Endodermal cell (in vitro differentiated cells): Measurements from ENCODE around the gene KRTAP12-1. TPM values are rescaled to one million over a fixed set of nuclear protein-coding genes. Genes with fewer than 3 reads are reported as not detected.
"Not testable (repeated sequence)": the region's sequence is repeated elsewhere in the genome, so short reads cannot be mapped to it uniquely, and the experiment has no call there.

Experiments
- DNase-seq: peaks from one replicate; pipeline ENCODE4 v3.0.0-alpha.2; 2017
- H3K27ac ChIP-seq: 2 replicates; pipeline ENCODE4 v1.5.1; 2013; ENCODE audit warnings: mild to moderate bottlenecking, low read depth, low read length, moderate library complexity
- H3K27me3 ChIP-seq: 2 replicates; pipeline ENCODE4 v1.6.1; 2013; ENCODE audit warnings: mild to moderate bottlenecking, low read length, moderate library complexity; ENCODE audit not compliant: insufficient read depth, control insufficient read depth, poor library complexity, severe bottlenecking
- H3K36me3 ChIP-seq: 2 replicates; pipeline ENCODE4 v1.7.0; 2013; ENCODE audit warnings: mild to moderate bottlenecking, low read length, moderate library complexity; ENCODE audit not compliant: control insufficient read depth, insufficient read depth
- H3K4me1 ChIP-seq: one replicate; pipeline ENCODE4 v1.7.0; 2013; ENCODE audit warnings: low read length; ENCODE audit not compliant: control insufficient read depth, insufficient read depth
- H3K4me3 ChIP-seq: 2 replicates; pipeline ENCODE4 v1.5.1; 2013; ENCODE audit warnings: mild to moderate bottlenecking, low read length, moderate library complexity
- H3K9ac ChIP-seq: 2 replicates; pipeline ENCODE4 v1.6.1; 2013; ENCODE audit warnings: mild to moderate bottlenecking, low read length, moderate library complexity; ENCODE audit not compliant: poor library complexity, severe bottlenecking; ENCODE audit errors: extremely low read depth
- H3K9me3 ChIP-seq: 2 replicates; pipeline ENCODE4 v1.6.1; 2013; ENCODE audit warnings: mild to moderate bottlenecking, low read length, moderate library complexity; ENCODE audit not compliant: control insufficient read depth
- H3K27ac Mint-ChIP-seq: 2 replicates; pipeline ENCODE4 v1.8.0; 2020; ENCODE audit warnings: mixed read lengths
- H3K27me3 Mint-ChIP-seq: 2 replicates; pipeline ENCODE4 v1.8.0; 2021; ENCODE audit warnings: mild to moderate bottlenecking, mixed read lengths; ENCODE audit not compliant: insufficient read depth
- H3K36me3 Mint-ChIP-seq: 2 replicates; pipeline ENCODE4 v1.8.0; 2020; ENCODE audit warnings: low read depth, mixed read lengths
- H3K4me1 Mint-ChIP-seq: 2 replicates; pipeline ENCODE4 v1.8.0; 2020; ENCODE audit warnings: mixed read lengths
- H3K4me3 Mint-ChIP-seq: 2 replicates; pipeline ENCODE4 v1.8.0; 2020; ENCODE audit warnings: mild to moderate bottlenecking, moderate library complexity, mixed read lengths
- H3K9me3 Mint-ChIP-seq: 2 replicates; pipeline ENCODE4 v1.8.0; 2020; ENCODE audit warnings: mild to moderate bottlenecking, mixed read lengths
- WGBS, 2 experiments: methylation state at CpG; one replicate each; pipeline versions ENCODE4 v1.1.5 to v1.1.7; 2013; ENCODE audit warnings: missing lambda C conversion rate in 2 of 2, mixed read lengths in 1 of 2; ENCODE audit not compliant: insufficient coverage in 1 of 2, insufficient read length in 1 of 2; 5-methylcytosine and 5-hydroxymethylcytosine counted together
- total RNA-seq, 2 donors: library from RNA; stranded (reverse); fragmentation: NEBNext Ultra II Directional in 1 of 2; extraction: Animal tissue kit (Norgen Biotek cat#: 25700) in 1 of 2; gene quantifications; 2 replicates in 1 of 2; 3 replicates in 1 of 2; pipeline ENCODE4 v1.2.1, GENCODE V29; 2021
- TF ChIP-seq, protein P1 (sequence below): fragments of 200-600 bp; sonication (generic); conservative IDR thresholded peaks from 2 replicates; pipeline ENCODE4 v1.5.0; 2021; ENCODE audit warnings: antibody characterized with exemption, mild to moderate bottlenecking

Gene KRTAP12-1
- total RNA-seq, 2 donors from 2014 or later = not detected

DNA sequence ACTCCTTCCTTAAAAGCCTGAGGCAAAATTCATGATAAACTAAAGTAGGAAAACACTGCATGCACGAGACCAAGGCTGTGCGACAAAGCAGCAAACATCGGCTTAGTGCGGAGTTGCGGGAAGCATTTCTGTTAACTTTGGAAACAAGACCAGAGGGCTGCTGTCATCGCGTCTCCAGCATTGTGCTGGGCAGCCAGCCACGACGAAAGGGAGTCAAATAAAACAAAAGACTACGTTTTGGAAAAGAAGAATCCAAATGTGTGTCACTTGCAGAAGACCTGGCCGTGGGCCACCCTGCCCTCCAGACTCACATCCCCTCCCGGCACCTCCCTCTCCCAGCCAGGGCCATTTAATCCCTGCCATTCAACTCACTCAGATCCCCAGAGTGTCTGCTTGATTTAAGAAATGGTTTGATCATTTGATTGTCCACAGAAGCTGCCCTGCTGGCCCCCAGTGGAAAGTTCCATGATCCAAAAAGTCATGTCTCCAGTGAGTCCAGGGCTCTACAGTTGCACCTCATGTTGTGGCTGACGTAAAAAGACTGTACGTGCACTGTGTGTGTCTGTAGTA is 38.1 kb downstream of the KRTAP12-1 start:
- no peak overlapping the region for H3K9ac ChIP-seq
- Mint-ChIP-seq H3K27ac (no peak overlapping the region), H3K36me3 (peaks cover 4% of the 10 kb centered on the region), H3K9me3 (peaks cover 48% of the 10 kb centered on the region), H3K4me1 (peaks cover 7% of the 10 kb centered on the region), H3K4me3 (no peak overlapping the region), H3K27me3 (peaks cover 3% of the 10 kb centered on the region)
- H3K27ac ChIP-seq = no peak overlapping the region
- TF ChIP-seq, protein P1, sequence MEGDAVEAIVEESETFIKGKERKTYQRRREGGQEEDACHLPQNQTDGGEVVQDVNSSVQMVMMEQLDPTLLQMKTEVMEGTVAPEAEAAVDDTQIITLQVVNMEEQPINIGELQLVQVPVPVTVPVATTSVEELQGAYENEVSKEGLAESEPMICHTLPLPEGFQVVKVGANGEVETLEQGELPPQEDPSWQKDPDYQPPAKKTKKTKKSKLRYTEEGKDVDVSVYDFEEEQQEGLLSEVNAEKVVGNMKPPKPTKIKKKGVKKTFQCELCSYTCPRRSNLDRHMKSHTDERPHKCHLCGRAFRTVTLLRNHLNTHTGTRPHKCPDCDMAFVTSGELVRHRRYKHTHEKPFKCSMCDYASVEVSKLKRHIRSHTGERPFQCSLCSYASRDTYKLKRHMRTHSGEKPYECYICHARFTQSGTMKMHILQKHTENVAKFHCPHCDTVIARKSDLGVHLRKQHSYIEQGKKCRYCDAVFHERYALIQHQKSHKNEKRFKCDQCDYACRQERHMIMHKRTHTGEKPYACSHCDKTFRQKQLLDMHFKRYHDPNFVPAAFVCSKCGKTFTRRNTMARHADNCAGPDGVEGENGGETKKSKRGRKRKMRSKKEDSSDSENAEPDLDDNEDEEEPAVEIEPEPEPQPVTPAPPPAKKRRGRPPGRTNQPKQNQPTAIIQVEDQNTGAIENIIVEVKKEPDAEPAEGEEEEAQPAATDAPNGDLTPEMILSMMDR = no peak
- no peaks in the 10 kb centered on the region for H3K27me3 ChIP-seq
- peak; percentile 26 for DNase-seq
- H3K4me3 ChIP-seq = peak overlapping the region; percentile 33
- H3K36me3 ChIP-seq = no peaks in the 10 kb centered on the region
- no peaks in the 10 kb centered on the region for H3K4me1 ChIP-seq
- peaks cover 22% of the 10 kb centered on the region for H3K9me3 ChIP-seq
- 88 to 97% methylated on average over 8 to 14 of the region's 14 CpGs for WGBS, 2 experiments

DNA sequence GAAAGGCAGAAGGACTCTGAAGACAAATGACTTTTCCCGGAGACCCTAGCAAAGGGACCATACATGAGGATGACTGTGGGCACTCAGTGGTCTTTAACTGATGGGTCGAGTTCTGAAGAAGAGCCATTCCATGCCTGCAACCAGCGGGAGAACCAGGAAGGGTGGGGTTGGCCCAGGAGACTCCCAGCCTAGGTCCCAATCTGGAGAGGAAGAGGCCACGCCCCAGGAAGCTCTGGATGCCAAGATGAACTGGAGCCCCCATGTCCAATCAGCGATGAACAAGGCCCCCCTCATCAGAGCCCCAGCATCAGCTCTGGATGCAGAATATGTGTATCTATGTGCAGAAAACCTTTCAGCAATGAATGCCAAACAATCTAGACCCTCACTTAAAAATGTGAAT is 41.2 kb downstream of the KRTAP12-1 start:
- H3K27ac ChIP-seq = no peak overlapping the region
- whole genome bisulfite sequencing, 2 experiments = 89 to 92% methylated on average over 3 to 5 of the region's 5 CpGs
- H3K9me3 Mint-ChIP-seq = peaks cover 44% of the 10 kb centered on the region
- TF ChIP-seq, protein P1 = no peak
- peaks cover 3% of the 10 kb centered on the region for H3K27me3 Mint-ChIP-seq
- H3K9ac ChIP-seq = no peak overlapping the region
- peaks cover 2% of the 10 kb centered on the region for H3K4me1 Mint-ChIP-seq
- no peaks in the 10 kb centered on the region for H3K4me1 ChIP-seq
- peak; percentile 15 for DNase-seq
- H3K27ac Mint-ChIP-seq = no peak overlapping the region
- H3K36me3 Mint-ChIP-seq = peaks cover 4% of the 10 kb centered on the region
- H3K36me3 ChIP-seq = no peaks in the 10 kb centered on the region
- no peaks in the 10 kb centered on the region for H3K27me3 ChIP-seq
- H3K4me3 Mint-ChIP-seq = no peak overlapping the region
- no peak overlapping the region for H3K4me3 ChIP-seq
- peaks cover 22% of the 10 kb centered on the region for H3K9me3 ChIP-seq

DNA sequence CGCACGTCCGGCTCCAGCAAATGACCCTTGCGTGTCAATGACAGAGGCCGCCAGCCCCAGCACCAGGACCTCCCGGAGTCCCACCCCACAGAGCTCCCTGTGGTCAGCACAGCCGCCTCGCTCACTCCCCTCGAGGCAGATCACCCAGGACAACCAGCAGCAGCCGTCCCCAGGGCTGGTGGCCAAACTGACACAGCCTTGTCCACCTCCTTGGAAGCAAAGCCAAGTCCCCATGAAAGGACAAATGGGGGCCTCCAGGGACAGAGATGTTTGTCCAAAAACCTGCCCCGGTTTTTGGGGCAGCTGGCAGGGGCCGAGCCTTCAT is 42.7 kb downstream of the KRTAP12-1 start:
- no peak overlapping the region for H3K4me3 ChIP-seq

DNA sequence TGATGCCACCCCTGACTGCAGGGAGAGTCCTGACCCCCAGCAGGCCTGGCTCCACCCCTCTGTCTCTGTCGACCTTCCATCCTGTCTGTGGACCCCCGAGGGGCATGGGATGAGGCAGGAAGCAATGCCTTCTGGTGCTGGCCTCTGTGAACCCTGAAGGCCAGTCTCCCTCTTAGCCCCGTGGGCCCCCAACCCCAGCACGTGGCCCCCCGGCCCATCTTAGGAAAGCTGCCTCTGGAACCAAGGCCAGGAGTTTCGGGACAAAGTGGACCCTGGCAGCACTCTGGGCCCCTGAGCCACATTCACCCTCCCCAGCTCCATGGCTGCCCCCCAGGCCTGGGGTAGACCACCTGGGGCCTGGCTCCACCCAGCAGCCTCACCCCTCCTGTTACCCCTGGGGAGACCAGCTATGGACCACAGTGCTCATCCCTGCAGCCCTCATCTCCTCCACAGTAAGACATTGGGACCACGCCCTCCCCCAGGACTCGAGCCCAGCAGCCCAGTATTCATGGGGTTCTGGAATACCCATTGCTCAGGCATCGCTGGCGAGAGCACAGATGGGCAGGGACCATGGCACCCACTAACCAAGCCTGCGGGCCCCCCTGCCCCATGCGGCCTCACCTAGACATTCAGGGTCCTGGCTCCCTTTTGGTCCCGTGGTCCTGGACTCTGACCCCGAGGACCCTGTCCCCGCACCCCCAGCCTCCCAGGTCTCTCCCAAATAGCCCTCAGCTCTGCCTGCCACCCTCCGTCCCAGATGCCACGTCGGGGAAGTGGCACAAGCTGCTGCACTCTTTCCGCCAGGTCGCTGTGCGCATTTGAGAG is 43.2 kb downstream of the KRTAP12-1 start:
- WGBS, 2 experiments = 95% methylated on average over 11 to 16 of the region's 21 CpGs
- peak; percentile 22 for DNase-seq
- H3K27me3 ChIP-seq, H3K4me3 ChIP-seq, H3K4me1 ChIP-seq, H3K9ac ChIP-seq, H3K36me3 ChIP-seq, H3K9me3 ChIP-seq, H3K36me3 Mint-ChIP-seq, H3K27ac Mint-ChIP-seq, H3K27me3 Mint-ChIP-seq, H3K27ac ChIP-seq, H3K4me3 Mint-ChIP-seq, H3K4me1 Mint-ChIP-seq: not testable (repeated sequence)
- peaks cover 25% of the 10 kb centered on the region for H3K9me3 Mint-ChIP-seq

More for the DNA sequence above, 42.7 kb downstream of the KRTAP12-1 start:
- no peak for DNase-seq
- H3K36me3 ChIP-seq = no peaks in the 10 kb centered on the region
- peaks cover 8% of the 10 kb centered on the region for H3K9me3 ChIP-seq
- no peak overlapping the region for H3K4me3 Mint-ChIP-seq
- WGBS, 2 experiments = 94 to 95% methylated on average over 7 to 12 of the region's 12 CpGs
- H3K4me1 Mint-ChIP-seq = peaks cover 2% of the 10 kb centered on the region
- H3K27me3 Mint-ChIP-seq = peaks cover 3% of the 10 kb centered on the region
- H3K9ac ChIP-seq = no peak overlapping the region
- no peaks in the 10 kb centered on the region for H3K27me3 ChIP-seq
- H3K27ac ChIP-seq = no peak overlapping the region
- H3K9me3 Mint-ChIP-seq = peaks cover 31% of the 10 kb centered on the region
- no peak overlapping the region for H3K27ac Mint-ChIP-seq
- no peaks in the 10 kb centered on the region for H3K36me3 Mint-ChIP-seq
- TF ChIP-seq, protein P1 = no peak
- H3K4me1 ChIP-seq = no peaks in the 10 kb centered on the region

DNA sequence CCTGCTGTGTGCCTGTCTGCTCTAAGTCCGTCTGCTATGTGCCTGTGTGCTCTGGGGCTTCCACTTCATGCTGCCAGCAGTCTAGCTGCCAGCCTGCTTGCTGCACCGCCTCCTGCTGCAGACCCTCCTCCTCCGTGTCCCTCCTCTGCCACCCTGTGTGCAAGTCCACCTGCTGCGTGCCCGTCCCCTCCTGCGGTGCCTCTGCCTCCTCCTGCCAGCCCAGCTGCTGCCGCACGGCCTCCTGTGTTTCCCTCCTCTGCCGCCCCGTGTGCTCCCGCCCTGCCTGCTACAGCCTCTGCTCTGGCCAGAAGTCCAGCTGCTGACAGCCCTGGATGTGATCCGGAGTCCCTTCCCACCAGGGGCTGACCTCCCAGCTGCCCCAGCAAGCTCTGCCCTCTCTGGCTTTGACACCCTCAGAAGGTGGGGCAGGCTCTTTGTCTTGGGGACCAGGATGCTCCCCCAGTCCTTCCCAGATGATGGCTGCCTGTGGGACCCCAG is 44.1 kb downstream of the KRTAP12-1 start:
- H3K36me3 ChIP-seq, H3K9me3 ChIP-seq, H3K27ac ChIP-seq, DNase-seq, H3K36me3 Mint-ChIP-seq, H3K27me3 ChIP-seq, H3K27me3 Mint-ChIP-seq, H3K4me1 ChIP-seq, H3K4me3 Mint-ChIP-seq, H3K4me3 ChIP-seq, H3K9ac ChIP-seq, H3K4me1 Mint-ChIP-seq: not testable (repeated sequence)
- Mint-ChIP-seq H3K27ac (peak overlapping the region; percentile 15), H3K9me3 (peaks cover 17% of the 10 kb centered on the region)
- 80 to 86% methylated on average over 1 to 10 of the region's 12 CpGs for WGBS, 2 experiments
